GM23248 (cell line): Measurements from ENCODE around the gene VBP1. TPM values are rescaled to one million over a fixed set of nuclear protein-coding genes. Genes with fewer than 3 reads are reported as not detected.

ENCODE experiments used
- DNase-seq: peaks from one replicate; pipeline ENCODE4 v3.0.0-alpha.2; 2015
- H2AFZ ChIP-seq: fragments of 200-600 bp; sonication (generic); 2 replicates; pipeline ENCODE4 v1.6.1; 2016; ENCODE audit warnings: antibody characterized with exemption
- H3F3A ChIP-seq: fragments of 200-600 bp; sonication (generic); 2 replicates; pipeline ENCODE4 v1.6.1; 2016; ENCODE audit warnings: mild to moderate bottlenecking, antibody characterized with exemption, mixed run types; ENCODE audit not compliant: insufficient read depth
- H3K27ac ChIP-seq: fragments of 200-600 bp; sonication (generic); 2 replicates; pipeline ENCODE4 v1.5.1; 2016; ENCODE audit warnings: mild to moderate bottlenecking
- H3K27me3 ChIP-seq: fragments of 200-600 bp; sonication (generic); replicated peaks from 2 replicates; pipeline ENCODE4 v1.6.1; 2016; ENCODE audit warnings: mild to moderate bottlenecking; ENCODE audit not compliant: insufficient read depth
- H3K36me3 ChIP-seq: fragments of 200-600 bp; sonication (generic); 2 replicates; pipeline ENCODE4 v1.6.1; 2016; ENCODE audit warnings: low read depth, mild to moderate bottlenecking
- H3K4me1 ChIP-seq: fragments of 200-600 bp; sonication (generic); 2 replicates; pipeline ENCODE4 v1.6.1; 2016; ENCODE audit warnings: mild to moderate bottlenecking; ENCODE audit not compliant: insufficient read depth
- H3K4me2 ChIP-seq: fragments of 200-600 bp; sonication (generic); one replicate; pipeline ENCODE4 v1.6.1; 2016; ENCODE audit warnings: mild to moderate bottlenecking; ENCODE audit not compliant: unreplicated experiment
- H3K4me3 ChIP-seq: fragments of 200-600 bp; sonication (generic); 2 replicates; pipeline ENCODE4 v1.5.1; 2016; ENCODE audit warnings: mild to moderate bottlenecking
- H3K79me2 ChIP-seq: fragments of 200-600 bp; sonication (generic); 2 replicates; pipeline ENCODE4 v1.6.1; 2016; ENCODE audit warnings: mild to moderate bottlenecking; ENCODE audit not compliant: insufficient read depth
- H3K9ac ChIP-seq: fragments of 200-600 bp; sonication (generic); 2 replicates; pipeline ENCODE4 v1.6.1; 2016; ENCODE audit warnings: mild to moderate bottlenecking
- H3K9me2 ChIP-seq: fragments of 200-600 bp; sonication (generic); 2 replicates; pipeline ENCODE4 v1.6.1; 2016; ENCODE audit warnings: mixed run types, mild to moderate bottlenecking, moderate library complexity; ENCODE audit not compliant: insufficient read depth
- H3K9me3 ChIP-seq: fragments of 200-600 bp; sonication (generic); one replicate; pipeline ENCODE4 v1.6.1; 2017; ENCODE audit warnings: low read depth
- H4K20me1 ChIP-seq: fragments of 200-600 bp; sonication (generic); 2 replicates; pipeline ENCODE4 v1.6.0; 2016; ENCODE audit not compliant: insufficient read depth
- EZH2 ChIP-seq: fragments of 200-600 bp; sonication (generic); IDR thresholded peaks from 2 replicates; pipeline ENCODE4 v1.6.1; 2018; ENCODE audit warnings: antibody characterized with exemption, mild to moderate bottlenecking; ENCODE audit not compliant: insufficient read depth, poor library complexity, severe bottlenecking
- EZH2phosphoT487 ChIP-seq: fragments of 200-600 bp; sonication (generic); IDR thresholded peaks from 2 replicates; pipeline ENCODE4 v1.6.1; 2018; ENCODE audit warnings: antibody characterized with exemption, moderate library complexity, mild to moderate bottlenecking, low read depth; ENCODE audit not compliant: insufficient read depth
- WGBS, 2 experiments: methylation state at CpG; one replicate each; pipeline ENCODE4 v1.1.6; 2015 to 2017; ENCODE audit warnings: low lambda C conversion rate in 2 of 2, low coverage in 1 of 2; ENCODE audit errors: missing lambda C conversion rate in 2 of 2; 5-methylcytosine and 5-hydroxymethylcytosine counted together
- in situ Hi-C: fragments of 300-500 bp; cut with MboI; formaldehyde crosslinking; loops from 2 replicates; pipeline ENCODE4 v1.15.0; 2020
- polyA plus RNA-seq: library from polyadenylated mRNA; unstranded; fragments of >200 nt; fragmentation: Nextera tagmentation; extraction: Ambion mirVana; gene quantifications from 2 replicates; pipeline ENCODE4 v1.2.1, GENCODE V29; 2016
- total RNA-seq: library from RNA; depleted of rRNA; stranded (reverse); fragments of >200 nt; shearing (Covaris generic); gene quantifications from 2 replicates; pipeline ENCODE4 v1.2.3, GENCODE V29; 2014

VBP1 gene
- total and polyA plus RNA-seq, 2 experiments from 2014 or later = 61.0 to 75.2 TPM

- Histone ChIP-seq H2AFZ (no peak overlapping the region), H3K27me3 (no peaks in the 10 kb centered on the region), H3K27ac (no peak overlapping the region), H3K4me3 (no peak overlapping the region), H3K9me2 (no peaks in the 10 kb centered on the region), H3F3A (no peaks in the 10 kb centered on the region), H3K79me2 (no peaks in the 10 kb centered on the region), H3K36me3 (no peaks in the 10 kb centered on the region), H3K9me3 (no peaks in the 10 kb centered on the region), H3K4me1 (no peaks in the 10 kb centered on the region), H3K4me2 (no peak overlapping the region), H3K9ac (no peak overlapping the region), H4K20me1 (no peaks in the 10 kb centered on the region)
- 0 to 18% methylated on average over 1 of the region's 1 CpG for WGBS, 2 experiments
- TF ChIP-seq EZH2 = no peak
- no peak for TF ChIP-seq EZH2phosphoT487
- no peak for DNase-seq
- in situ Hi-C loops = no loop called here
These were observed 35.1 kb downstream of the VBP1 start for GRCh38 chrX:155251391-155251790.

DNA sequence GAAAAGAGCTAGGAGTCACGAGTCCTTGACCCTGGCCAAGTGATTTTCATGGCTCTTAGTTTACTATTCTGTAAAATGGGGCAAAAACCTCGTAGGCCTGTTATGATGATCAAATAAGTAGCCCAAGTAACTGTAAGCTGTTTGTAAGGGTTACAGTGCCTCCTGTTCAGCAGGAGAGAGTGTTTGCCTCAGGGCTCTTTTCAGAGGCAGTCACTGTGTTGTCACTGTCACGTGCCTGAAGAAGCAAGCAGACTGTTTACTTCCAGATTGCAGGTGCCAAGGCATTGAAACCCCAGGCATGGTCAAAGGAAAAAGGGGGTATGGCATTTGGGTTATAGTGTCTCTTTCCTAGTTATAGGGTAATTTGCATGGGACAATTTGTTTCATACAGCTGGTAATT, 43.5 kb downstream of the VBP1 start:
- Histone ChIP-seq H3K4me1 (no peaks in the 10 kb centered on the region), H3K27me3 (no peaks in the 10 kb centered on the region), H2AFZ (no peak overlapping the region), H3K36me3 (no peaks in the 10 kb centered on the region), H3K9me3 (no peaks in the 10 kb centered on the region), H3K4me3 (no peak overlapping the region), H3K27ac (no peak overlapping the region), H4K20me1 (no peaks in the 10 kb centered on the region), H3K79me2 (no peaks in the 10 kb centered on the region), H3F3A (no peaks in the 10 kb centered on the region), H3K9ac (no peak overlapping the region), H3K9me2 (no peaks in the 10 kb centered on the region), H3K4me2 (no peak overlapping the region)
- 55 to 68% methylated on average over 3 of the region's 3 CpGs for WGBS, 2 experiments
- DNase-seq = no peak
- in situ Hi-C loops = no loop called here
- TF ChIP-seq EZH2phosphoT487 = no peak
- no peak for TF ChIP-seq EZH2

- DNase-seq = peak; percentile 2
- H3K4me3 ChIP-seq = peak overlapping the region; percentile 71; the same call in 1 of the 2 replicates
- H3K79me2 ChIP-seq = no peaks in the 10 kb centered on the region
- no peaks in the 10 kb centered on the region for H3K9me3 ChIP-seq
- in situ Hi-C loops = no loop called here
- no peaks in the 10 kb centered on the region for H3K9me2 ChIP-seq
- 17 to 21% methylated on average over 5 of the region's 5 CpGs for WGBS, 2 experiments
- H2AFZ ChIP-seq = peak overlapping the region; percentile 77; the same call in 1 of the 2 replicates
- H3K9ac ChIP-seq = no peak overlapping the region
- no peak overlapping the region for H3K27ac ChIP-seq
- no peaks in the 10 kb centered on the region for H3K36me3 ChIP-seq
- H3K27me3 ChIP-seq = no peaks in the 10 kb centered on the region
- no peak for TF ChIP-seq EZH2phosphoT487
- TF ChIP-seq EZH2 = no peak
- no peaks in the 10 kb centered on the region for H3F3A ChIP-seq
- H4K20me1 ChIP-seq = no peaks in the 10 kb centered on the region
- no peaks in the 10 kb centered on the region for H3K4me1 ChIP-seq
- peak overlapping the region; percentile 28 for H3K4me2 ChIP-seq
These were observed 46.9 kb downstream of the VBP1 start for GRCh38 chrX:155262970-155263754.

GRCh38 chrX:155263854-155264628, 47.8 kb downstream of the VBP1 start, which contains the start of gene RAB39B:
RAB39B (minus strand) TSS chrX:155264491; CDS start chrX:155264288, 203 bp downstream.
- Histone ChIP-seq H3K9ac (peak within 1 kb of the TSS; percentile 54), H2AFZ (peak within 1 kb of the TSS; percentile 77)

More at GRCh38 chrX:155263854-155264628, 47.8 kb downstream of the VBP1 start, which contains the start of gene RAB39B:
- TF ChIP-seq EZH2phosphoT487 (no peak), EZH2 (no peak)
- peak within 1 kb of the TSS; percentile 71 for H3K4me3 ChIP-seq
- H3K4me1 ChIP-seq = no peaks in the 10 kb centered on the region
- H3K27me3 ChIP-seq = no peaks in the 10 kb centered on the region
- H3K9me3 ChIP-seq = no peaks in the 10 kb centered on the region
- H3K4me2 ChIP-seq = peak within 1 kb of the TSS; percentile 42
- H3K36me3 ChIP-seq = no peaks in the 10 kb centered on the region
- no peaks in the 10 kb centered on the region for H3F3A ChIP-seq
- H3K79me2 ChIP-seq = no peaks in the 10 kb centered on the region
- no peaks in the 10 kb centered on the region for H4K20me1 ChIP-seq
- DNase-seq = peak; percentile 77
- H3K9me2 ChIP-seq = no peaks in the 10 kb centered on the region
- no peak within 1 kb of the TSS for H3K27ac ChIP-seq
- WGBS, 2 experiments = 7 to 8% methylated on average over 21 to 26 of the region's 58 CpGs
- in situ Hi-C loops = no loop called here
